HG03575 (cell line): ENCODE data around the gene ELOVL6.
"Not testable (repeated sequence)": the region's sequence is repeated elsewhere in the genome, so short reads cannot be mapped to it uniquely, and the experiment has no call there.

Source experiments
- ATAC-seq: cut with Tn5 transposase; IDR thresholded peaks from one replicate; pipeline ENCODE4 v1.9.1; 2021; ENCODE audit not compliant: unreplicated experiment, insufficient number of reproducible peaks, low FRiP score; ENCODE audit errors: extremely low read depth

ELOVL6 gene

DNA sequence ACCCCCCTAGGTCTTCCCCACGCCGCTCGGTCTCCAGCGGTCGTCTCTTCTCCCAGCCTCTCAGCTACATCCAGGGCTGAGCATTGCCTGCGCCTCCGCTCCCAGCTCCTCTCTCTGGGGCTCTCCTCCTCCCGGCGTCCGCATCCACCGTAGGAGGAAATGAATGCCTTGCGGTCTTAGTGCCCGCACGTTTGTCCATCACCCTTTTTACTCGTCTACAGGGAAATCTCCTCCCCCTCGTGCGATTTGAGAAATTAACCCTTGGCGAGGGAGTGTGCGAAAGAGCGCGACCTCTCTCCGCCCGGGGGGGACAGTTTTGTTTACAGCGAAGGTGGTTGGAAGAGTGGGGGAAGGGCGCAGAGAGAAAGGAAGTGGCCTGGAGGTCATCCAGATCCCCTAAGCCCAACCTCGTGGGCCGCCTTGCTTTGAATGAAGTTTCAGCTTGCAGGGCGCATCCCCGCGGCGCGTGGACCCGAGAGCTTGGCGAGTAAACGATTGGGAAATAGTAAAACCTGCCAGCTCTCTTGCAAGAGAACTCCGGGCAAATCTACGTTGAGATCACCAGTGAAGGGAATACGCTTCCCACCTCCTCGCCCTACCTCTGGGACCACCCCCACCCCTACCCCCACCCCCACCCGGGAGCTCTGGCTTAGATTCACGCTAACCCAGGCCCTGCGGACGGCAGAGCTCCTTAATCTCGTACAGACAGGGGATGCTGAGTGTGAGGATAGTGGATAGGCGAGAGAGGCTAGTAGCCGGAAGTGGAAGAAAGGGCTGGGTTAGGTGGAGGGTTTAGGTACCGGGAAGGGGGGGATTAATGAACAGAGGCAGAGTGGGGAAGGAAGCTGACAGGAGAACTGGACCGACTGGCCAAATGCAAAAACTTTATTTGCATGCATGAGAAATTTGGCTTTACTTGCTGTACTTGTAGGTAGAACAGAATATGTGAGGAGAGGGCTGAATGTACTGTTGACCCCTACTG lies at the start of gene ELOVL6:
ELOVL6 (minus strand) TSS at position 181 of the 982 bp plus-strand sequence. CDS start 280 bp downstream, outside the sequence.
- no peak for ATAC-seq

DNA sequence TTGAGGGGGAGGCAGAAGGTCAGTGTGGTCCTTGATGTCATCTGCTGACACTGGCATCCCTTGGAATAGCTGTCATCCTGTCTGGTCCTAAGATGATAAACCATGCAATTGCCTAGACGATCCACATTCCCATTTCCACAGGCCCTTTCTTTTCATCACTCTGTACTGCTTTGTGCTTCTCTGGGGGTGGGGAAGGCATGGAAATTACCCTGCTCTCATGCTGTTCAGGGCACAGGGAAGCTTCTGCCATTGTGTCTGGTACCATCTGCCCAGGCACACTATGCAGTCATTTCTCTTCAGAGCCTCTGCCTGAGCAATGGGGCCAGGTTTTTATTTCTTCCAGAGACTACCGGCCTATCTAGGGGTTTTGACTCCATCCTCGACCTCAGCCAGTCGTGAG lies 49.7 kb upstream of the ELOVL6 start:
- ATAC-seq, result no peak

- ATAC-seq, result no peak
Observed at GRCh38 chr4:110247591-110247990, 49.2 kb upstream of the ELOVL6 start.

- no peak for ATAC-seq
Observed at GRCh38 chr4:110245577-110245976, 47.2 kb upstream of the ELOVL6 start.

GRCh38 chr4:110236324-110236723 lies 37.9 kb upstream of the ELOVL6 start:
- ATAC-seq, result no peak

DNA sequence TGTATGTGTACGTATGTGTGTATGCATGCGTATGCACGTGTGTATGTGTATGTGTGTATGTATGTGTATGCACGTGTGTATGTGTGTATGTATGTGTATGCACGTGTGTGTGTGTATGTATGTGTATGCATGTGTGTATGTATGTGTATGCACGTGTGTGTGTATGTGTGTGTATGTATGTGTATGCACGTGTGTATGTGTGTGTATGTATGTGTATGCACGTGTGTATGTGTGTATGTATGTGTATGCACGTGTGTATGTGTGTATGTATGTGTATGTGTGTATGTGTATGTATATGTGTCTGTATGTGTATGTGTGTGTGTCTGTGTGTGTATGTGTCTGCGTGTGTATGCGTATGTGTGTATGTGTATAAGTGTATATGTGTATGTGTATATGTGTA lies 35.2 kb upstream of the ELOVL6 start:
- ATAC-seq, result not testable (repeated sequence)

DNA sequence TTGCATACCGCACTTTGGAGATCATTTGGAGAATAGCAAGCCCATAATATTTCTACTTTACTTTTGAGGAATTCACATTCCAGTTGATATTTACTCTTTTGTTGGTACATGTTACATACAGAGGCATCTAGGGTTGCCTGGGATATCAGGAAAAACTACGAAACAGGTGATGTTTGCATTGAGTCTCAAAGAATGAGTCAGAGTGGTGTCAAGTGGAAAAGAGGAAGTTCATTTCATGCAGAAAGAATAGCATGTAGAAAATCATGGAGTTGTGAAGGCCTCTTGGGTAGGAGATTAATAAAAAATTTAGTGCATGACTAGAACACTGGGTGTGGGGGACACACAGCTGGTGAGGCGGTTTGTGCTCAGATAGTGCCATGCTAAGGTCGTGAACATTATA lies 33.5 kb upstream of the ELOVL6 start:
- no peak for ATAC-seq

GRCh38 chr4:110229266-110229665 lies 30.9 kb upstream of the ELOVL6 start:
- no peak for ATAC-seq

- ATAC-seq, result no peak
Observed at GRCh38 chr4:110224812-110225211, 26.4 kb upstream of the ELOVL6 start.

DNA sequence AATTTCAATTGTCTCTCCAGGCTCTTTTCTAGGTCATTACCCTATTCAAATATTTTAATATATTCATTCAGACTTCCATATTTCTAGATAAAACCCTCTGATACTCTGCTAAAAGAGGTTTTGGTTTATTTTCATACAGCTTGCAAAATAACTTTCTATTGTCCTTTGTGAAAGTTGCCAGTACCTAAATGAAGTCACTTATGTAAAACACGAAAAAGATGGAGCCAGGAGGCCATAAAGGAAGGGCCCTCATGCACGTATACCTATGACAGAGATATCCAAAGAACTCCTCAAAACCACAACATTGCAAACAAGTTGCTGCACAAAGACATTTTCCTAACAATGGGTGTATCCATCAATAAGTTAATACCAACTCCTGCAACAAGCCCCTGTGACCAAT lies 25.7 kb upstream of the ELOVL6 start:
- ATAC-seq, result no peak

- not testable (repeated sequence) for ATAC-seq
Observed at GRCh38 chr4:110218935-110219334, 20.5 kb upstream of the ELOVL6 start.

GRCh38 chr4:110217181-110217580 lies 18.8 kb upstream of the ELOVL6 start:
- not testable (repeated sequence) for ATAC-seq

DNA sequence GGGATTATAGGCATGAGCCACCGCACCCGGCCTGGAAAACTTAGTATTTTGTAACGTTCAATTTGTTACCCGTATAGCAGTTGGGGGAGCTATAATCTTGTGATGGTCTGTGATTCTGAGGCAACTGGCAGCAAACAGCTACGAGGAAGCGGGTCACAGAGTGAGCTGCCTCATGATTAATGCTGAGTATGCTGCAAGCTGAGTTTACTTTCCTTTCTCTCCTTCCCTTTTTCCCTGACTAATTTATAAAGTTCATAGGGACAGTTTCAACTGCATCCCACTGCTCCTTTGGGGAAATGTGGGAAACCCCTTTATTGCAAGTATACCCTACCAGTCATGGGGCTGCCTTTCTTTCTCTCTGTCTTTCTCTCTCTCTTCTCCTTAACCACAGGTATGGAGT lies 17.7 kb upstream of the ELOVL6 start:
- ATAC-seq, result no peak

- ATAC-seq, result no peak
Observed at GRCh38 chr4:110211770-110212061, 13.3 kb upstream of the ELOVL6 start.

- no peak for ATAC-seq
Observed at GRCh38 chr4:110211007-110211769, 12.8 kb upstream of the ELOVL6 start.

GRCh38 chr4:110208419-110208818 lies 10.0 kb upstream of the ELOVL6 start:
- no peak for ATAC-seq

GRCh38 chr4:110207233-110207632 lies 8.8 kb upstream of the ELOVL6 start:
- ATAC-seq, result no peak

DNA sequence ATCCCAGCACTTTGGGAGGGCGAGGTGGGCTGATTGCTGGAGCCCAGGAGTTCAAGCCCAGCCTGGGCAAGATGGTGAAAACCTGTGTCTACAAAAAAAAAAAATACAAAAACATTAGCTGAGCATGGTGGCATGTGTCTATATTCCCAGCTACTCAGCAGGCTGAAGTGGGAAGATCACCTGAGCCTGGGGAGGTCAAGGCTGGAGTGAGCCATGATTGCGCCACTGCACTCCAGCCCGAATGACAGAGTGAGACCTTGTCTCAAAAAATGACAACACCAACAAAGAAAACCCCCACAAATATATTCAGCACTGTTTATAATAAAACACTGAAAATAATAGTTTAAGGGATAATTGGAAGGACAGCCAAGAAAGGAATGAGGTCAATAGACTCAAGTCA lies 3.6 kb upstream of the ELOVL6 start:
- no peak for ATAC-seq

DNA sequence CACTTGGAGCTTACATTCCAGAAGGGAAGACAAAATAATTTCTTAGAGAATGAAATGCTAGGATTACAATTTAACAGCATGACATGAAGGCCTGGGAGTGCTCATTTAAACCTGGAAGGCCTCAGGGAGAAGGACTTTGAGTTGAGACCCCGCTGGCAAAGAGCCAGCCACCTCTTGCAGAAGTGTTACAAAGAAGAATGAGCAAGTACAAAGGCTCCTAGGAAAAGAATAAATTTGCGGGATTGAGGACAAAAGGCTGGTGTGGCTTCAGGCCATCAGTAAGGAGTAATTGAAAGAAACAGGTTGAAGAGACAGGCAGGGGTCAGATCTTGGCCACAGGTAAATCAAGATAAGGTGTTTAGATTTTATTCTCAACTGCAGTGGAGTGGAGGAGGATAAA lies 3.1 kb upstream of the ELOVL6 start:
- no peak for ATAC-seq

DNA sequence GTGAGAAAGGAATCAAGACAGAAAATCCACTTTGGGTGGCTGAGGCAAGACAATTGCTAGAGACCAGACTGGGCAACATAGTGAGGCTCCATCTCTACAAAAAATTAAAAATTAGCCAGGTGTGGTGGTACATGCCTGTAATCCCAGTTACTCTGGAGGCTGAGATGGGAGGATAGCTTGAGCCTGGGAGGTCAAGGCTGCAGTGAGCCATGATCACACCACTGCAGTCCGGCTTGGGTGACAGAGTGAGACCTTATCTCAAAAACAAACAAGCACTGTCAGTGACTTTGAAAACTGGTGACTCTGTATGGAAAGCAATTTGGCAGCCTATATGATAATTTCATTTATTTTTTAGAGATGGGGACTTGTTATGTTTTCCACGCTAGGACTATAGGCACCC lies 2.3 kb upstream of the ELOVL6 start:
- no peak for ATAC-seq
